Upper lobe of left lung (tissue), 4 donors: ENCODE data around the gene SPSB1.

ENCODE experiments used
- POLR2A ChIP-seq, 4 donors: fragments of 450-650 bp; IDR thresholded peaks; one replicate each; pipeline ENCODE4 v1.5.1; 2016 to 2017; ENCODE audit warnings: antibody characterized with exemption in 4 of 4, mild to moderate bottlenecking in 2 of 4
- POLR2AphosphoS5 ChIP-seq, 2 donors: sonication (generic); formaldehyde crosslinking; IDR thresholded peaks; one replicate each; pipeline ENCODE4 v1.5.1; 2017; ENCODE audit warnings: antibody characterized with exemption in 2 of 2

- no peak for TF ChIP-seq POLR2AphosphoS5 (IDR thresholded peaks at IDR 0.05)
- no peak for TF ChIP-seq POLR2A (IDR thresholded peaks at IDR 0.05)
Measured at GRCh38 chr1:9341301-9341845, 48.7 kb downstream of the SPSB1 start.
